ENCODE results near the gene ZFPL1. TPM values are rescaled to one million over a fixed set of nuclear protein-coding genes. Genes with fewer than 3 reads are reported as not detected.

ZFPL1 gene
- polyA plus RNA-seq (2013, experiment 1 of 2): 23.3 TPM
- polyA plus RNA-seq (2013, experiment 2 of 2): 30.1 TPM

DNA sequence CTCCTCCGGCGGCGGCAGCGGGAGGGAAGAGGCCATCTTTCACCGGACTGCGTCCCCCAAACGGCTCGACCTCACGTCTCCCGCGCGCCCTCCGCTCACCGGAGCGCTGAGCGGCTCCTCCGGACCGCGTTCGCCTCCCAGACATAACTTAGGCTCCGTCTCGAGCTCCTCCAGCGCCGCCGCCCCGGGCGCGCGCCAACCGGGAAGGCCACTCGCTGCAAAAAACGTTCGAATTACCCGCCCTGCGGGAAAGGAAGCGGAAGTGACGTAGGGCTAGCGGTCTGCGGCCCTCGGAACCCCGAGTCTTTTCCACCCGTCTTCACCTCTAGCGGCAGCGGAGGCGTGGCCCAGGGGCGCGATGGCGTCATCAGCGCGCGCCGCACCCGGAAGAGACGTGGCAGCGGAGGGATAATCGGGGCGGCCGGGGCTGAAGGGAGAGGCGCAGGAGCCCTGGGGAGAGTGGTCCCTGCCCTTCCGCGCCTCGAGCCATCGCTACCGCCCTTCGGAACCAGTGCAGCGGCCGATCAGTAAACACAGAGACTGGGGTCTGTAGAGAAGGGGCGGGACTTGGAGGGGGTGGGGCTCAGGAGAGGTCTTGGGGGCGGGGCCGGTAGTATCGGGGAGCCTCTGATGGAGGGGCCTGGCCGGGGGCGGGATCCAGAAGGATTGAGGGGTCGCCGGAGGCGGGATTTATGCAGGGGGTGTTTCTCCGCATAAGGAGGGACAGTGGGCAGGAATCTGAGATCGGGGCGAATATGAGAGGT, at the start of gene ZFPL1, which contains the start of gene CDCA5:
Gene ZFPL1 (plus strand): TSS at position 389 of the 764 bp plus-strand sequence. CDS start 477 bp downstream, outside the sequence.
Gene CDCA5 (minus strand): TSS at position 207 of the 764 bp plus-strand sequence. CDS start 62 bp downstream, at position 145.
- Histone ChIP-seq H3K4me3 (ENCODE audit: low read length) (peak within 1 kb of the TSS; percentile 91), H3K4me1 (ENCODE audit: insufficient read depth, low read length) (peaks cover 6% of the 10 kb centered on the region; the same call in 1 of the 2 replicates), H3K27me3 (ENCODE audit: insufficient read depth, low read length) (no peaks in the 10 kb centered on the region), H3K9ac (ENCODE audit: low read depth, low read length) (peak within 1 kb of the TSS; percentile 97), H3K27ac (ENCODE audit: low read depth, low read length) (peak within 1 kb of the TSS; percentile 97), H3K9me3 (ENCODE audit: insufficient read depth, low read depth, low read length) (no peaks in the 10 kb centered on the region), H3K36me3 (ENCODE audit: insufficient read depth, low read length) (peaks cover 70% of the 10 kb centered on the region)
- WGBS: under 1% methylated on average over 79 of the region's 79 CpGs

DNA sequence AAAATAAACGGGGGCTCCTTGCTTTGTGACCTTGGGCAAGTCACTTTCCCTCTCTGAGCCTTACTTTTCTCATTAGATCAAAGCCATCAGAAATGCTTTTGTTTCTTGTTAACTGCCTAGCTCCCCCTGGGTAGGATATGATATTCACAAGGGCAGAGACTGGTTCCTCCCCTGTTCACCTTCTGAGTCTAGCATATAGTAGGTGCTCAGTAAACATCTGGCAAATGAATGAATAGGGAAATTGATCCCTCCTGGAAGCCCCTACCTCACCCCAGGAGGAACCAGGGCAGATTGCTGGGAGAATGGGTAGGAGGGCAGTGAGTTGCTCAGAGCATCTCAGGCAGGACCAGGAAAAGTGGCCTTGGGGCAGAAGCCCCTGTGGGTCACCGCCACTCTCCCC, 49.6 kb upstream of the ZFPL1 start:
- Histone ChIP-seq H3K4me1 (ENCODE audit: insufficient read depth, low read length) (no peaks in the 10 kb centered on the region), H3K9me3 (ENCODE audit: insufficient read depth, low read depth, low read length) (no peaks in the 10 kb centered on the region), H3K36me3 (ENCODE audit: insufficient read depth, low read length) (peaks cover 14% of the 10 kb centered on the region; the same call in 1 of the 2 replicates), H3K27me3 (ENCODE audit: insufficient read depth, low read length) (no peaks in the 10 kb centered on the region), H3K4me3 (ENCODE audit: low read length) (no peak overlapping the region), H3K9ac (ENCODE audit: low read depth, low read length) (no peak overlapping the region), H3K27ac (ENCODE audit: low read depth, low read length) (no peak overlapping the region)
- WGBS: 94% methylated on average over 2 of the region's 2 CpGs

DNA sequence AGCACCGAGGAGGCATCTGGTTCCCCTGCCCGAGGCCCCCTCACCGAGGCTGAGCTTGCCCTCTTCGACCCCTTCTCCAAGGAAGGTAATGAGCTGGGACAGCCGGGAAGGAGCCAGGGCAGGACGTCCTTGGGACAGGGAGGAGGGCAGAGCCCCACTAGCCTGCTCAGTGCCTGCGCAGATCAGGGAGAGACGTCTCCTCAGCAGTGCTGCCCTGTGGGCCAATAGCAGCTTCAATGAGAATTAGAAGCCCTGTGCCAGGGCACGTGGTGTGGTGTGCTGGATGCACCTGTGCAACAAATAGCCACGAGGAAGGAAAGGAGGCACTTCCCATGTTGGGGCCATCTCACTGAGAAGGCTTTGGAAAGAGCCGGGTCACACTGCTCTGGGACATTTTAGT, 48.4 kb upstream of the ZFPL1 start:
- H3K4me3 ChIP-seq (ENCODE audit: low read length): no peak overlapping the region
- no peak overlapping the region for H3K9ac ChIP-seq (ENCODE audit: low read depth, low read length)
- H3K9me3 ChIP-seq (ENCODE audit: insufficient read depth, low read depth, low read length): no peaks in the 10 kb centered on the region
- H3K36me3 ChIP-seq (ENCODE audit: insufficient read depth, low read length): peaks cover 14% of the 10 kb centered on the region; the same call in 1 of the 2 replicates
- no peak overlapping the region for H3K27ac ChIP-seq (ENCODE audit: low read depth, low read length)
- WGBS: 92% methylated on average over 11 of the region's 11 CpGs
- peaks cover 5% of the 10 kb centered on the region; the same call in 1 of the 2 replicates for H3K4me1 ChIP-seq (ENCODE audit: insufficient read depth, low read length)
- H3K27me3 ChIP-seq (ENCODE audit: insufficient read depth, low read length): no peaks in the 10 kb centered on the region

DNA sequence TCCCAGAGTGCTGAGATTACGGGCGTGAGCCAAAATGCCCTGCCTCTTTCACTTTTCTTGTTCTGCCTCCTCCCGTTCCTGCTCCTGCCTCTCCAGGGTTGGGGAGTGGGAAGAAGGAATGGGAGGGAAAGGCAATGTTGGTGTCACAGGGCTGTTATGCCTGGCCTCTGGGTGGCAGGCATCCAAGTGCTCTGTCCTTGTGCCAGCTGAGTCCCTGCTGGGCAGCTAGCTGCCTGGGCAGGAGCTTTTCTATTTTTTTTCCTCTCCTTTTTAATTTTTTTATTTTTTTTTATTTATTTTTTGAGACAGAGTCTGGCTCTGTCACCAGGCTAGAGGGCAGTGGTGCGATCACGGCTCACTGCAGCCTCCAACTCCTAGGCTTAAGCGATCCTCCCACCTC, 47.1 kb upstream of the ZFPL1 start:
- Histone ChIP-seq H3K9me3 (ENCODE audit: insufficient read depth, low read depth, low read length) (no peaks in the 10 kb centered on the region), H3K9ac (ENCODE audit: low read depth, low read length) (no peak overlapping the region), H3K4me1 (ENCODE audit: insufficient read depth, low read length) (peaks cover 5% of the 10 kb centered on the region; the same call in 1 of the 2 replicates), H3K4me3 (ENCODE audit: low read length) (no peak overlapping the region), H3K36me3 (ENCODE audit: insufficient read depth, low read length) (peaks cover 14% of the 10 kb centered on the region; the same call in 1 of the 2 replicates), H3K27me3 (ENCODE audit: insufficient read depth, low read length) (no peaks in the 10 kb centered on the region), H3K27ac (ENCODE audit: low read depth, low read length) (no peak overlapping the region)
- WGBS: 96% methylated on average over 6 of the region's 6 CpGs

DNA sequence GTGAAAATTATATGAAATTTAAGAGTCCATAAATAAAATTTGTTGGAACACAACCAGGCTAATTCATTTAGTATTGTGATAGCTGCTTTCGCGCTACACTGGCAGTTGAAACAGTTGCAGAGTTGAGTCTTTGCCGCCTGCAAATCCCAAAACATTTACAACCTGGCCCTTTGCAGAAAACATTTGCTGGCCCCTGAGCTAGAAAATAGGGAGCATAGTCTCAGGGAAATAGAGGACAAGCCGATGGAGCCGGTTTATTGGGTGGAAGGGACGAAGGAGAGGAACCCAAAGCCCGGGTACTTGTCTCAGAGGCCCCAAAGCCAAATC, 43.5 kb upstream of the ZFPL1 start:
- H3K27me3 ChIP-seq (ENCODE audit: insufficient read depth, low read length): no peaks in the 10 kb centered on the region
- H3K36me3 ChIP-seq (ENCODE audit: insufficient read depth, low read length): peaks cover 33% of the 10 kb centered on the region
- H3K9ac ChIP-seq (ENCODE audit: low read depth, low read length): peak overlapping the region; percentile 90
- H3K4me1 ChIP-seq (ENCODE audit: insufficient read depth, low read length): peaks cover 5% of the 10 kb centered on the region; the same call in 1 of the 2 replicates
- peak overlapping the region; percentile 95 for H3K4me3 ChIP-seq (ENCODE audit: low read length)
- H3K9me3 ChIP-seq (ENCODE audit: insufficient read depth, low read depth, low read length): no peaks in the 10 kb centered on the region
- 24% methylated on average over 7 of the region's 7 CpGs for WGBS
- H3K27ac ChIP-seq (ENCODE audit: low read depth, low read length): peak overlapping the region; percentile 95

DNA sequence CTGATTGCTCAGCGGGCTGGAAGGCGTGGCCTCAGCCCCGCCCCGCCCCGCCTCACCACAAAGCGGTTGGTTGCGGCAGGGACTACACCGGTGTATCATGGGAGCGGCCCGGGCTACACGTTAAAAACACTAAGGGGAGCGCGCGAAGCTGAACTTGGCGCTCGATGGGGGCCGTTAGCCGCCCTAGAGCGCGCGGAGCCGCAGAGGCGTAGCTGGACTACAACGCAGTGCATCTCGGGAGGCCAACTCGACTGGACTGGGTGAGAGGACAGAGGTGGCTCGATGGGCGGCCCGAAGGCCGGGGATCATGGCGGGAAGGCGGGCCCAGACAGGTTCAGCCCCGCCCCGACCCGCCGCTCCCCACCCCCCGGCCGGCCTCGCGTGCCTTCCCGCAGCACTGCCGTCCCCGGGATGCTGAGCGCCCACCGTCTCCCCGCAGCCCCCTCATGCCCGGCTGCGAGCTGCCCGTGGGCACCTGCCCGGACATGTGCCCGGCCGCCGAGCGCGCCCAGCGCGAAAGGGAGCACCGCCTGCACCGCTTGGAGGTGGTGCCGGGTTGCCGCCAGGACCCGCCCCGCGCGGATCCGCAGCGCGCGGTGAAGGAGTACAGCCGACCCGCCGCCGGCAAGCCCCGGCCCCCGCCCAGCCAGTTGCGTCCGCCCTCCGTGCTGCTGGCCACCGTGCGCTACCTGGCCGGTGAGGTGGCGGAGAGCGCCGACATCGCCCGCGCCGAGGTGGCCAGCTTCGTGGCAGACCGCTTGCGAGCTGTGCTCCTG, 43.0 kb upstream of the ZFPL1 start, which contains the start of gene SAC3D1:
Gene SAC3D1 (plus strand): TSS at position 364 of the 776 bp plus-strand sequence. CDS start 83 bp downstream, at position 447.
- H3K9ac ChIP-seq (ENCODE audit: low read depth, low read length): peak within 1 kb of the TSS; percentile 90
- WGBS: under 1% methylated on average over 91 of the region's 91 CpGs
- peaks cover 5% of the 10 kb centered on the region; the same call in 1 of the 2 replicates for H3K4me1 ChIP-seq (ENCODE audit: insufficient read depth, low read length)
- peak within 1 kb of the TSS; percentile 95 for H3K4me3 ChIP-seq (ENCODE audit: low read length)
- no peaks in the 10 kb centered on the region for H3K9me3 ChIP-seq (ENCODE audit: insufficient read depth, low read depth, low read length)
- peak within 1 kb of the TSS; percentile 95 for H3K27ac ChIP-seq (ENCODE audit: low read depth, low read length)
- peaks cover 34% of the 10 kb centered on the region for H3K36me3 ChIP-seq (ENCODE audit: insufficient read depth, low read length)
- no peaks in the 10 kb centered on the region for H3K27me3 ChIP-seq (ENCODE audit: insufficient read depth, low read length)

DNA sequence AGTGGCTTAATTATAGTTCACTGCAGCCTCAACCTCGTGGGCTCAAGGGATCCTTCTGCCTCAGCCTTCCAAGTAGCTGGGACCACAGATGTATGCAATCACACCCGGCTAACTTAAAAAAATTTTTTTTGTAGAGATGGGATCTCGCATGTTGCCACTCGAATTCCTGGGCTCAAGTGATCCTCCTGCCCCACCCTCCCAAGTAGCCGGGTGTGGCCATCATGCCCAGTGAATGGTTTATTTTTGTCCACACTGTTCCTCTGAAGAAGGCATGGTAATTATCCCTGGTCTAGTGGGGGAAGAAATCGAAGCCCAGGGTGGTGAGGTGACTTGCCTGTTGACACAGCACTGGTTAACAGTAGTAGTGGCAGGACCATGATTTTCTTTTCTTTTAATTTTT, 41.1 kb upstream of the ZFPL1 start:
- Histone ChIP-seq H3K9me3 (ENCODE audit: insufficient read depth, low read depth, low read length) (no peaks in the 10 kb centered on the region), H3K27me3 (ENCODE audit: insufficient read depth, low read length) (no peaks in the 10 kb centered on the region), H3K27ac (ENCODE audit: low read depth, low read length) (no peak overlapping the region), H3K36me3 (ENCODE audit: insufficient read depth, low read length) (peaks cover 36% of the 10 kb centered on the region), H3K4me3 (ENCODE audit: low read length) (no peak overlapping the region; the same call in 1 of the 2 replicates), H3K9ac (ENCODE audit: low read depth, low read length) (no peak overlapping the region), H3K4me1 (ENCODE audit: insufficient read depth, low read length) (peaks cover 5% of the 10 kb centered on the region; the same call in 1 of the 2 replicates)
- 97% methylated on average over 6 of the region's 6 CpGs for WGBS

DNA sequence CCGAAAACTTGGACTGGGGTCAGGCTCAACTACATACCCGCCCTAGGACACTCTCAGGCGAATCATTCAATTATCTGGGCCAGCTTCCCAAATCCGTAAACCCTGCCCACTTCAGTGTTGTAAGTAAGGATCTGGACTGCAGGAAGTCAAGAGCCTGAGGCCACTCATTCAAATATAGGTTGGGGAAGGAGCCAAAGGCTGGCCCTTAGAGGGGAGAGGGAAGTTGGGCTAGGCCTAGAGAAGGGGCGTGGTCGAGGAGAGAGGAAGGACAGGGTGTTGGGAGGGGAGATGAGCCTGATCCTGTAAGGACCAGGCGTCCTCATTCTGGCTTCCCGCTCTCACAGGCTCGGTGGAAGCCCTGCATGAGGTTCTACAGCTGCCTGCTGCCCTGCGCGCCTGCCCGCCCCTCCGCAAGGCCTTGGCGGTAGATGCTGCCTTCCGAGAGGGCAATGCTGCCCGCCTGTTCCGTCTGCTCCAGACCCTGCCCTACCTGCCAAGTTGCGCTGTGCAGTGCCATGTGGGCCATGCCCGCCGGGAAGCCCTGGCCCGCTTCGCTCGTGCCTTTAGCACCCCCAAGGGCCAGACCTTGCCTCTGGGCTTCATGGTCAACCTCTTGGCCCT, 40.0 kb upstream of the ZFPL1 start:
- H3K27ac ChIP-seq (ENCODE audit: low read depth, low read length): no peak overlapping the region
- peaks cover 33% of the 10 kb centered on the region for H3K36me3 ChIP-seq (ENCODE audit: insufficient read depth, low read length)
- no peaks in the 10 kb centered on the region for H3K27me3 ChIP-seq (ENCODE audit: insufficient read depth, low read length)
- peaks cover 5% of the 10 kb centered on the region; the same call in 1 of the 2 replicates for H3K4me1 ChIP-seq (ENCODE audit: insufficient read depth, low read length)
- WGBS: 96% methylated on average over 23 of the region's 23 CpGs
- H3K9me3 ChIP-seq (ENCODE audit: insufficient read depth, low read depth, low read length): no peaks in the 10 kb centered on the region
- no peak overlapping the region for H3K9ac ChIP-seq (ENCODE audit: low read depth, low read length)
- no peak overlapping the region for H3K4me3 ChIP-seq (ENCODE audit: low read length)

DNA sequence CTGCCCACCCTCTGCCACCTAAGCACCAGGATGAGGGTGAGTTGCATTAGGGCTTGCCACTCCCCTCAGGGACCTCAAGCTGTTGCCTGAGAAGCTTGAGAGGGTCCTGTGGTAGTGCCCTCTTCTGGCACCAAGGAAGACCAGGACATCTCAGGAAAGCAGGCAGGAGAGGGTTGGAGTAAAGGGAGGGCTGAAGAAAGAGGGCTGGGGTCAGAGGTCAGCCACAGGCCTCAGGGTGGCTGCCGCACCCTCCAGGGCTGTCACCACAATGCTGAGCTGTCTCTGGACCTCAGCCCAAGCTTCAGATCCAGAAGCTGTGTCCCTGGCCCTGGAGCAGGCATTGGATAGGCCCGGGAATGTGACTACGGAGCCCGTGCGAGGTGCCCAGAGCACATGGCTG, 39.0 kb upstream of the ZFPL1 start:
- H3K27ac ChIP-seq (ENCODE audit: low read depth, low read length): no peak overlapping the region
- H3K4me1 ChIP-seq (ENCODE audit: insufficient read depth, low read length): peaks cover 5% of the 10 kb centered on the region; the same call in 1 of the 2 replicates
- H3K9ac ChIP-seq (ENCODE audit: low read depth, low read length): no peak overlapping the region
- H3K36me3 ChIP-seq (ENCODE audit: insufficient read depth, low read length): peaks cover 33% of the 10 kb centered on the region
- H3K4me3 ChIP-seq (ENCODE audit: low read length): no peak overlapping the region
- no peaks in the 10 kb centered on the region for H3K9me3 ChIP-seq (ENCODE audit: insufficient read depth, low read depth, low read length)
- no peaks in the 10 kb centered on the region for H3K27me3 ChIP-seq (ENCODE audit: insufficient read depth, low read length)
- WGBS: 95% methylated on average over 5 of the region's 5 CpGs

DNA sequence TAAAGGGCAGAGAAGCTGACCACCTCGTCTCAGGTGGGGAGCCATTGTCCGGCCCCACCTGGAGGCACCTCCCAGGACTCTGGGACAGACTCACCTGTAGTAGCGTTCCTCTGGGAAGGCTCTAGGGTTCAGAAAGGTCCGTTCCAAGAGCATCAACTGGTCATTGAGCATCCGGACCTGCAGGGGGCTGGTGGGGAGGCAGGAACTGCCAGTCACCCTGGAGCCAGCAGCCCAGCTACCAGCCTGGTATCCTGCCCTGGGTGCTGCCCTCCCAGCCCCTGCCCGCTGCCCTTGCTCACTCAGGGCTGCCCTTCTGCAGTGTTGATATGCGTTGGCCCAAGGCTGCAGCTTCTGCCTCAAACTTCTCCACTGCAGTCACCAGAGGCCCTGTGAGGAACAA, 38.3 kb upstream of the ZFPL1 start:
- WGBS: 92% methylated on average over 7 of the region's 7 CpGs
- no peaks in the 10 kb centered on the region for H3K9me3 ChIP-seq (ENCODE audit: insufficient read depth, low read depth, low read length)
- H3K4me1 ChIP-seq (ENCODE audit: insufficient read depth, low read length): no peaks in the 10 kb centered on the region
- no peaks in the 10 kb centered on the region for H3K27me3 ChIP-seq (ENCODE audit: insufficient read depth, low read length)
- no peak overlapping the region for H3K4me3 ChIP-seq (ENCODE audit: low read length)
- no peak overlapping the region for H3K27ac ChIP-seq (ENCODE audit: low read depth, low read length)
- no peak overlapping the region for H3K9ac ChIP-seq (ENCODE audit: low read depth, low read length)
- H3K36me3 ChIP-seq (ENCODE audit: insufficient read depth, low read length): peaks cover 33% of the 10 kb centered on the region

All from HUES64 (cell line).